HepG2 (cell line): Measurements from ENCODE around the gene DST. TPM values are rescaled to one million over a fixed set of nuclear protein-coding genes. Genes with fewer than 3 reads are reported as not detected.
A peak's percentile ranks its signal among the peaks of the same experiment; 100 is the strongest.

Experiments used
- ELF3 ChIP-seq: IDR thresholded peaks from 2 replicates; pipeline ENCODE4 v1.6.1; 2016; ENCODE audit warnings: missing genetic modification reagents, missing compliant biosample characterization
- JDP2 ChIP-seq: sonication (generic); formaldehyde crosslinking; IDR thresholded peaks from 2 replicates; pipeline ENCODE4 v1.8.1; 2022; ENCODE audit warnings: missing genetic modification reagents, borderline replicate concordance
- KDM2A ChIP-seq: sonication (generic); formaldehyde crosslinking; IDR thresholded peaks from 2 replicates; pipeline ENCODE4 v1.4.0; 2020; ENCODE audit warnings: low read depth, missing genetic modification reagents, borderline replicate concordance
- MEIS1 ChIP-seq: sonication (generic); formaldehyde crosslinking; IDR thresholded peaks from 2 replicates; pipeline ENCODE4 v1.9.0; 2021; ENCODE audit warnings: mild to moderate bottlenecking, missing genetic modification reagents, moderate library complexity, borderline replicate concordance
- MZF1 ChIP-seq: sonication (generic); formaldehyde crosslinking; IDR thresholded peaks from 2 replicates; pipeline ENCODE4 v1.8.1; 2023; ENCODE audit warnings: mild to moderate bottlenecking, missing genetic modification reagents, borderline replicate concordance
- PHF20 ChIP-seq: sonication (generic); formaldehyde crosslinking; IDR thresholded peaks from 2 replicates; pipeline ENCODE4 v1.5.0; 2020; ENCODE audit warnings: mild to moderate bottlenecking, missing genetic modification reagents
- RXRB ChIP-seq: IDR thresholded peaks from 2 replicates; pipeline ENCODE4 v1.6.1; 2016; ENCODE audit warnings: borderline replicate concordance, missing genetic modification reagents, missing compliant biosample characterization
- SMAD9 ChIP-seq: sonication (generic); formaldehyde crosslinking; IDR thresholded peaks from 2 replicates; pipeline ENCODE4 v1.5.1; 2020; ENCODE audit warnings: mild to moderate bottlenecking, missing genetic modification reagents
- ZBTB38 ChIP-seq: sonication (generic); formaldehyde crosslinking; IDR thresholded peaks from 2 replicates; pipeline ENCODE4 v1.5.1; 2020; ENCODE audit warnings: mild to moderate bottlenecking, missing genetic modification reagents
- ZKSCAN8 ChIP-seq: IDR thresholded peaks from 2 replicates; pipeline ENCODE4 v1.6.1; 2016; ENCODE audit warnings: borderline replicate concordance, missing genetic modification reagents, missing compliant biosample characterization
- ZNF136 ChIP-seq: sonication (generic); formaldehyde crosslinking; IDR thresholded peaks from 2 replicates; pipeline ENCODE4 v1.8.1; 2022; ENCODE audit warnings: low read depth, mild to moderate bottlenecking, moderate library complexity, missing genetic modification reagents
- ZNF530 ChIP-seq: sonication (generic); formaldehyde crosslinking; IDR thresholded peaks from 2 replicates; pipeline ENCODE4 v1.5.0; 2020; ENCODE audit warnings: low read depth, mild to moderate bottlenecking, missing genetic modification reagents
- ZNF572 ChIP-seq: sonication (generic); formaldehyde crosslinking; IDR thresholded peaks from 2 replicates; pipeline ENCODE4 v1.5.1; 2020; ENCODE audit warnings: mild to moderate bottlenecking, missing genetic modification reagents
- polyA plus RNA-seq, 8 experiments: library from polyadenylated mRNA; depleted of rRNA in 3 of 8; stranded (reverse) in 7 of 8; unstranded in 1 of 8; fragments of >200 nt; fragmentation: Illumina TruSeq in 4 of 8; extraction: Trizol in 4 of 8; gene quantifications; 2 replicates each; pipeline versions ENCODE4 v1.2.1 to v1.2.3, GENCODE V29; 2011 to 2016; ENCODE audit warnings: low read depth in 4 of 8, missing spikeins in 1 of 8, mixed read lengths in 1 of 8; ENCODE audit not compliant: insufficient read depth in 1 of 8
- total RNA-seq, 5 experiments: library from RNA; depleted of rRNA; stranded (reverse); fragments of >200 nt; fragmentation: Illumina TruSeq; extraction: Trizol; gene quantifications; 2 replicates each; pipeline ENCODE4 v1.2.3, GENCODE V29; 2016; ENCODE audit warnings: low read depth in 1 of 5
- TF ChIP-seq, protein P1 (sequence below), 2 experiments: sonication (generic) in 1 of 2; formaldehyde crosslinking in 1 of 2; IDR thresholded peaks; 2 replicates each; pipeline versions ENCODE4 v1.6.1 to v1.9.0; 2014 to 2022; ENCODE audit warnings: antibody characterized with exemption in 1 of 2, borderline replicate concordance in 1 of 2, inconsistent platforms in 1 of 2, low read depth in 1 of 2, missing genetic modification reagents in 1 of 2
- TF ChIP-seq, protein P2 (sequence below): sonication (generic); formaldehyde crosslinking; conservative IDR thresholded peaks from 2 replicates; pipeline ENCODE4 v1.8.0; 2022; ENCODE audit warnings: mild to moderate bottlenecking, moderate library complexity, missing genetic modification reagents
- TF ChIP-seq, protein P3 (sequence below): sonication (generic); formaldehyde crosslinking; IDR thresholded peaks from 2 replicates; pipeline ENCODE4 v1.4.0; 2020; ENCODE audit warnings: missing genetic modification reagents
- TF ChIP-seq, protein P4 (sequence below): IDR thresholded peaks from 2 replicates; pipeline ENCODE4 v1.6.1; 2016; ENCODE audit warnings: missing genetic modification reagents, missing compliant biosample characterization
- TF ChIP-seq, protein P5 (sequence below): sonication (generic); formaldehyde crosslinking; IDR thresholded peaks from 2 replicates; pipeline ENCODE4 v1.8.1; 2023; ENCODE audit warnings: mild to moderate bottlenecking, missing genetic modification reagents, borderline replicate concordance

The DST gene
- total and polyA plus RNA-seq, 2 of the 13 experiments (the other 11 are each of a cell fraction or from before 2014, with no cell fraction given): 64.4 to 89.0 TPM

DNA sequence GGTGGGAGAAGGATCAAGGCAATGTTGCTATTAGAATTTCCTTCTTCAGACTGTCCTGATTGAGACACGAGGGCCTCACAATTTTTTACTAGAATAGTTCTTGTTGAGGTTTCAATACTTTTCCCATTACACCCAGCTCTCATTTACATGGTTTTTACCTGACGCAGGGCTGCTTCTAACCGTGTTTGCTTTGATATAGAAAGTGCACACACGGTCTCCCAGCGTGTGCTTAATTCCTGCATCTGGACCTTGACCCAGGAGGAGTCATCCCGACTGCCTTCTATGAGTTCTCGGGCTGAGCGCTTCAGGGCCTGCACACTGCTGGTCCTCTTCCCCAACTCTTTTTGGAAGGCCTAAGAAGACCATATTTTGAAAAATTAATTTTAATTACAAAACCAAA is 160.2 kb downstream of the DST start (continued):
- TF ChIP-seq, protein P1, sequence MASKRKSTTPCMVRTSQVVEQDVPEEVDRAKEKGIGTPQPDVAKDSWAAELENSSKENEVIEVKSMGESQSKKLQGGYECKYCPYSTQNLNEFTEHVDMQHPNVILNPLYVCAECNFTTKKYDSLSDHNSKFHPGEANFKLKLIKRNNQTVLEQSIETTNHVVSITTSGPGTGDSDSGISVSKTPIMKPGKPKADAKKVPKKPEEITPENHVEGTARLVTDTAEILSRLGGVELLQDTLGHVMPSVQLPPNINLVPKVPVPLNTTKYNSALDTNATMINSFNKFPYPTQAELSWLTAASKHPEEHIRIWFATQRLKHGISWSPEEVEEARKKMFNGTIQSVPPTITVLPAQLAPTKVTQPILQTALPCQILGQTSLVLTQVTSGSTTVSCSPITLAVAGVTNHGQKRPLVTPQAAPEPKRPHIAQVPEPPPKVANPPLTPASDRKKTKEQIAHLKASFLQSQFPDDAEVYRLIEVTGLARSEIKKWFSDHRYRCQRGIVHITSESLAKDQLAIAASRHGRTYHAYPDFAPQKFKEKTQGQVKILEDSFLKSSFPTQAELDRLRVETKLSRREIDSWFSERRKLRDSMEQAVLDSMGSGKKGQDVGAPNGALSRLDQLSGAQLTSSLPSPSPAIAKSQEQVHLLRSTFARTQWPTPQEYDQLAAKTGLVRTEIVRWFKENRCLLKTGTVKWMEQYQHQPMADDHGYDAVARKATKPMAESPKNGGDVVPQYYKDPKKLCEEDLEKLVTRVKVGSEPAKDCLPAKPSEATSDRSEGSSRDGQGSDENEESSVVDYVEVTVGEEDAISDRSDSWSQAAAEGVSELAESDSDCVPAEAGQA (IDR thresholded peaks at IDR 0.05; ENCODE audit: low read depth): no peak
- TF ChIP-seq, protein P1 (CRISPR knock-in tag; IDR thresholded peaks at IDR 0.05; ENCODE audit: borderline replicate concordance): no peak
- TF ChIP-seq, protein P2, sequence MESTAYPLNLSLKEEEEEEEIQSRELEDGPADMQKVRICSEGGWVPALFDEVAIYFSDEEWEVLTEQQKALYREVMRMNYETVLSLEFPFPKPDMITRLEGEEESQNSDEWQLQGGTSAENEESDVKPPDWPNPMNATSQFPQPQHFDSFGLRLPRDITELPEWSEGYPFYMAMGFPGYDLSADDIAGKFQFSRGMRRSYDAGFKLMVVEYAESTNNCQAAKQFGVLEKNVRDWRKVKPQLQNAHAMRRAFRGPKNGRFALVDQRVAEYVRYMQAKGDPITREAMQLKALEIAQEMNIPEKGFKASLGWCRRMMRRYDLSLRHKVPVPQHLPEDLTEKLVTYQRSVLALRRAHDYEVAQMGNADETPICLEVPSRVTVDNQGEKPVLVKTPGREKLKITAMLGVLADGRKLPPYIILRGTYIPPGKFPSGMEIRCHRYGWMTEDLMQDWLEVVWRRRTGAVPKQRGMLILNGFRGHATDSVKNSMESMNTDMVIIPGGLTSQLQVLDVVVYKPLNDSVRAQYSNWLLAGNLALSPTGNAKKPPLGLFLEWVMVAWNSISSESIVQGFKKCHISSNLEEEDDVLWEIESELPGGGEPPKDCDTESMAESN (CRISPR knock-in tag): 0 out of 2 replicates have a peak, but pooled peaks have one; percentile 48
- TF ChIP-seq RXRB (CRISPR knock-in tag) (peak; percentile 50; the same call in 1 of the 2 replicates), ZNF530 (no peak), ZBTB38 (CRISPR knock-in tag) (no peak), SMAD9 (no peak), JDP2 (no peak), ELF3 (CRISPR knock-in tag) (peak; percentile 64; the same call in 1 of the 2 replicates), KDM2A (CRISPR knock-in tag) (no peak), ZNF136 (CRISPR knock-in tag) (no peak), ZNF572 (no peak), MEIS1 (CRISPR knock-in tag) (no peak), PHF20 (CRISPR knock-in tag) (no peak), ZKSCAN8 (CRISPR knock-in tag) (peak; percentile 76; the same call in 1 of the 2 replicates), MZF1 (no peak)
- TF ChIP-seq, protein P3, sequence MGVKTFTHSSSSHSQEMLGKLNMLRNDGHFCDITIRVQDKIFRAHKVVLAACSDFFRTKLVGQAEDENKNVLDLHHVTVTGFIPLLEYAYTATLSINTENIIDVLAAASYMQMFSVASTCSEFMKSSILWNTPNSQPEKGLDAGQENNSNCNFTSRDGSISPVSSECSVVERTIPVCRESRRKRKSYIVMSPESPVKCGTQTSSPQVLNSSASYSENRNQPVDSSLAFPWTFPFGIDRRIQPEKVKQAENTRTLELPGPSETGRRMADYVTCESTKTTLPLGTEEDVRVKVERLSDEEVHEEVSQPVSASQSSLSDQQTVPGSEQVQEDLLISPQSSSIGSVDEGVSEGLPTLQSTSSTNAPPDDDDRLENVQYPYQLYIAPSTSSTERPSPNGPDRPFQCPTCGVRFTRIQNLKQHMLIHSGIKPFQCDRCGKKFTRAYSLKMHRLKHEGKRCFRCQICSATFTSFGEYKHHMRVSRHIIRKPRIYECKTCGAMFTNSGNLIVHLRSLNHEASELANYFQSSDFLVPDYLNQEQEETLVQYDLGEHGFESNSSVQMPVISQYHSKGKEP (CRISPR knock-in tag): no peak
- TF ChIP-seq, protein P4, sequence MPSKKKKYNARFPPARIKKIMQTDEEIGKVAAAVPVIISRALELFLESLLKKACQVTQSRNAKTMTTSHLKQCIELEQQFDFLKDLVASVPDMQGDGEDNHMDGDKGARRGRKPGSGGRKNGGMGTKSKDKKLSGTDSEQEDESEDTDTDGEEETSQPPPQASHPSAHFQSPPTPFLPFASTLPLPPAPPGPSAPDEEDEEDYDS (CRISPR knock-in tag): no peak
- TF ChIP-seq, protein P5, sequence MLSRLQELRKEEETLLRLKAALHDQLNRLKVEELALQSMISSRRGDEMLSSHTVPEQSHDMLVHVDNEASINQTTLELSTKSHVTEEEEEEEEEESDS (CRISPR knock-in tag): no peak
